GM12872 (cell line): ENCODE results near the gene SLAMF1.

Experiments
- TF ChIP-seq, protein P1 (sequence below): IDR thresholded peaks from 3 replicates; pipeline ENCODE4 v1.5.1; 2011; ENCODE audit warnings: low read depth, mild to moderate bottlenecking, low read length, moderate library complexity; ENCODE audit not compliant: insufficient read depth

The SLAMF1 gene

DNA sequence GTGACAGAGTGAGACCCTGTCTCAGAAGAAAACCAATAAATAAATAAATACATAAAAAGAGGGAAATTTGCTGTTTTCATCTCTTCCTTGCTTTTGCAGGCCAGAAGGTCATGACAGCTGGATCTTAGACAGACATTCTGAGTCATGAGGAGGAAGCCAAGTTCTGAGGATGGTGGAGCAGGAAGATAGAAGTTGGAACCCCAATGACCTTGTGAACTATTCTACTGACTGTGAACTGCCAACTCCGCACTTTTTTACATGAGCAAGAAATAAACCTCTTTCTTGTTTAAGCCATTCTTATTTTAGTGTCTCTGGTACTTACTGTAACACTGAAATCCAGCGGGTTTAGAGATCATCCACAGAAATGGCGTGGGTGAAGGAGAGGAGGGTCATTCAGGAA, 76.0 kb downstream of the SLAMF1 start:
- TF ChIP-seq, protein P1, sequence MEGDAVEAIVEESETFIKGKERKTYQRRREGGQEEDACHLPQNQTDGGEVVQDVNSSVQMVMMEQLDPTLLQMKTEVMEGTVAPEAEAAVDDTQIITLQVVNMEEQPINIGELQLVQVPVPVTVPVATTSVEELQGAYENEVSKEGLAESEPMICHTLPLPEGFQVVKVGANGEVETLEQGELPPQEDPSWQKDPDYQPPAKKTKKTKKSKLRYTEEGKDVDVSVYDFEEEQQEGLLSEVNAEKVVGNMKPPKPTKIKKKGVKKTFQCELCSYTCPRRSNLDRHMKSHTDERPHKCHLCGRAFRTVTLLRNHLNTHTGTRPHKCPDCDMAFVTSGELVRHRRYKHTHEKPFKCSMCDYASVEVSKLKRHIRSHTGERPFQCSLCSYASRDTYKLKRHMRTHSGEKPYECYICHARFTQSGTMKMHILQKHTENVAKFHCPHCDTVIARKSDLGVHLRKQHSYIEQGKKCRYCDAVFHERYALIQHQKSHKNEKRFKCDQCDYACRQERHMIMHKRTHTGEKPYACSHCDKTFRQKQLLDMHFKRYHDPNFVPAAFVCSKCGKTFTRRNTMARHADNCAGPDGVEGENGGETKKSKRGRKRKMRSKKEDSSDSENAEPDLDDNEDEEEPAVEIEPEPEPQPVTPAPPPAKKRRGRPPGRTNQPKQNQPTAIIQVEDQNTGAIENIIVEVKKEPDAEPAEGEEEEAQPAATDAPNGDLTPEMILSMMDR: no peak

DNA sequence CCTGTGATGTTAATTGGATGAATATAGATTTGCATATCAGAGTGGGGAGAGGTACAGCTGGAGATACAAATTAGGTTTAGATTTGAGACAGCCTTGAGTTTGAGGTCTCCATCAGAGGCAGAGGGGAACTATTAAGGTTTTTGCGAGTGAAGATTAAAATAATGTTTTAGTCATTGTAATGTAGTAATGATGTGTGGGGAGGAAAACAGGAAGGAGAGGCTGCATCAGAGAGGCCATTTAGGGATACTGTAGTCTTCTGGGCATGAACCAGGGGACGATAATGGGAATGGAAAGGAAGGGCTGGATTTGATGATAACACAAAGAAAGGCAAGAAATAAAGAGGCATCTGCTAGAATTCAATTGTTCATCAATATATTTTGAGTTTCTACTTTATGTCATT, 77.0 kb downstream of the SLAMF1 start:
- TF ChIP-seq, protein P1: no peak

DNA sequence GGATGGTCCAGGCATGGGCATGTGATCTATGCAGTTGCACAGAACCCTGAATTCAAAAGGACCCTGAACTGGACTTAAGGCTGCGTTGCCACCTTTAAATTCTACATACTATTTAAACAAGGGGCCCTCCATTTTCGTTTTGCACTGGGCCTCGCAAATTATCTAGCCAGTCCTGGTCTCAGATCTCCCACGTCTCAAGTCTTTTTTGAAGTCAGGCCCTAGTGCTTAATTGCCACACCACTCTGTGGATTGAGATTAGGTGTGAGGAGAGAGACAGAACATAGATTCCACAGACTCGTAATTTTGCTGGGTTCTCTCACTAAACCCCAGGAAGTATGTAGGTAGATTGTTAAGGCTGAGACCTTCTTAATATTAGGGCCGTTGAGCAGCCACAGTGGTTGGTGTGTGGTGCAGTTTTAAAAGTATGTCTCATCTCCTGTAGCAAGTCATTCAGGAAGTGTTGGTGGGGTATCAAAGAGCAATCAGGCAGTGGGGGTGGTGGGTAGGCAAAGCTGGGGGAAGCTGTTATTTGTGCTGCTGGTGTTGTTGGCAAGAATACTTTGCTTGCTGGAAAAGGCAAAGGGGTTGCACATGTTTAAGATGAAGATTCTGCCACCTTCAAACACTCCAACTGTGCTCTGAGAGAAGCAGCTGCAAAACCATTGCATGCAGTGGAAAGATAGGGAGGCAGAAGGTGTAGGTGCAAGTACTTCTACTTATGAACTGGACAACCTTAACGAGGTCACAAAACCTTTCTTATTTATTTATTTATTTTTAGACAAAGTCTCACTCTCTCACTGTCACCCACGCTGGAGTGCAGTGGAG, 78.8 kb downstream of the SLAMF1 start:
- TF ChIP-seq, protein P1: no peak

DNA sequence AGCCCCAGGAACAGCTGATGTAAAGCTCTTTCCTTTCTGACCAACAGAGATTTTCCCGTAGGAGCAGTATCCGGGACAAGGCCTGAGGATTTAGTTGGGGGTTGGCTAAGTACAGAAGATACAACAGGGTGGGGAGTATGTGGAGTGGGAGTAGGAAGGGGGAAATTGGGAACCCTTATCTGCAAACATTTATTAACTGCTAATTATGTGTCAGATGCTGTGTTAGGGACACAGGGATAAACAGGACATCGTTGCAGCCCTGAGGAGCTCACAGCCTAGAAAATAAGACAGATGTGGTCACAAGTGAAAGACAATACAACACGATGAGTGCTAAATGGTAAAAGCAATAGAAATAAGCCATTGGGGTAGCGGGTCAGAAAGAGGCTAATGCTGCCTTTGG, 79.5 kb downstream of the SLAMF1 start:
- TF ChIP-seq, protein P1: no peak

DNA sequence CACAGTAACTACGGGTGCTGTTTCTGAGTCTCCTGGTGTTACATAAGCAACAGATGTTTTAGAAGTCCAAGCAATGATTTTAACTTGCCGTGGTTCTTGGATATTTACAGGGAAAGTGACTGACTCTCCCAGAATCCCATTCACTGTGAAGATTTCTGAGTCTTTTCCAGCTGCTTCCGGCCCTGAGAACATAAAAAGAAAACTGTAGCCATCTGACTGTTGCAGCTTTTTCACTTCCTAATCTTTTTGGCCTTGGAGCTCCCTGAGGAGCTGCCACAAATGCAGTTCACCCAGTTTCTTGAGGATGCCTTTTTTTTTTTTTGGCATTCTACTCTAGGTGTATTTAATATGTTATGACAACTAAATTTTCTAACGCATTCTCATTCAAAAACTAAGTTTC, 81.3 kb downstream of the SLAMF1 start:
- TF ChIP-seq, protein P1: no peak

DNA sequence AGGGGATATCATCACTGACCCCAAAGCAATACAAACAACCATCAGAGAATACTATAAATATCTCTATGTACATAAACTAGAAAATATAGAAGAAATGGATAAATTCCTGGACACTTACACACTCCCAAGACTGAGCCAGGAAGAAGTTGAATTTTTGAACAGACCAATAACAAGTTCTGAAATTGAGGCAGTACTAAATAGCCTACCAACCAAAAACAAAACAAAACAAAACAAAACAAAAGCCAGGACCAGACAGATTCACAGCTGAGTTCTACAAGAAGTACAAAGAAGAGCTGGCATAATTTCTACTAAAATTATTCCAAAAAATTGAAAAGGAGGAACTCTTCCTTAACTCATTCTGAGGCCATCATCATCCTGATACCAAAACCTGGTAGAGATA, 86.0 kb downstream of the SLAMF1 start:
- TF ChIP-seq, protein P1: no peak

DNA sequence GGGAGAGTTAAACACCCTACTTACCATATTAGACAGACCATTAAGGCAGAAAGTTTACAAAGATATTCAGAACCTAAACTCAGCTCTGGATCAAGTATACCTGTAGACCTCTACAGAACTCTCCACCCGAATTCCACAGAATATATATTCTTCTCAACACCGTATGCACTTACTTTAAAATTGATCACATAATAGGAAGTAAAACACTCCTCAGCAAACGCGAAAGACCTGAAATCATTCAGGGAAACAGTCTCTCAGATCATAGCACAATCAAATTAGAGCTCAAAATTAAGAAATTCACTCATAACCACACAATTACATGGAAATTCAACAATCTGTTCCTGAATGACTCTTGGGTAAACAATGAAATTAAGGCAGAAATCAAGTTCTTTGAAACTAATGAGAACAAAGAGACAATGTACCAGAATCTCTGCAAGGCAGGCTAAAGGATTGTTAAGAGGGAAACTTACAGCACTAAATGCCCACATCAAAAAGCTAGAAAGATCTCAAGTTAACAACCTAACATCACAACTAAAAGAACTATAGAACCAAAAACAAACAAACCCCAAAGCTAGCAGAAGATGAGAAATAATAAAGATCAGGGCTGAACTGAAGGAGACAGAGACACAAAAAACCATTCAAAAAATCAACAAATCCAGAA, 86.7 kb downstream of the SLAMF1 start:
- TF ChIP-seq, protein P1: no peak
